Astrocyte (in vitro differentiated cells and primary cell): ENCODE data around the gene UVSSA.

ENCODE experiments used
- CTCF ChIP-seq: IDR thresholded peaks from 2 replicates; pipeline ENCODE4 v1.5.1; 2011; ENCODE audit warnings: low read depth, mild to moderate bottlenecking, inconsistent platforms, low read length, moderate library complexity; ENCODE audit not compliant: insufficient read depth
- EZH2 ChIP-seq: IDR thresholded peaks from 2 replicates; pipeline ENCODE4 v1.6.1; 2012; ENCODE audit warnings: mild to moderate bottlenecking, low read length, inconsistent platforms; ENCODE audit not compliant: insufficient read depth

- TF ChIP-seq CTCF (no peak), EZH2 (no peak)
Observed at GRCh38 chr4:1398681-1399507, 51.9 kb downstream of the UVSSA start.
